Measurements from ENCODE around the gene DIAPH3.

Gene DIAPH3

DNA sequence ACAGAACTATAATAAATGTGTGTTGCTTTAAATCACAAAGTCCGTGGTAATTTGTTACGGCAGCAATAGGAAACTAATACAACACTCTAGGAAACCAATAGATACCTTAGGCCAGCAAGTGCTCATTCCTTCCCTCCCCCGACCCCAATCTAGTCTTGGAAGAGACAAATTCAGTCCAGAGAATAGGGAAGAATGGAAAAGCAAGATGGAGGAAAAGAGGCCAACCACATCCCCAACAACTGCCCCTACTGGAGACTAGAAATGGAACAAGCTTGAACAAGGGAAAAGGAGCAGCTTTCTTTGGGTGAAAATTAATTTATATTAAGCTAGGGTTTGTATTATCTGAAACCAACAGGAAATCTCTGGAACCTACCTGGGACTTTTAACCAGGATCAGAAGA, 54.4 kb downstream of the DIAPH3 start:
- in situ Hi-C loops (cut with MboI; ENCODE audit: low pct_unique_long_range_greater_than_20kb, low sequenced_read_pairs, unreplicated experiment), result no loop called here
- TF ChIP-seq, protein P1, sequence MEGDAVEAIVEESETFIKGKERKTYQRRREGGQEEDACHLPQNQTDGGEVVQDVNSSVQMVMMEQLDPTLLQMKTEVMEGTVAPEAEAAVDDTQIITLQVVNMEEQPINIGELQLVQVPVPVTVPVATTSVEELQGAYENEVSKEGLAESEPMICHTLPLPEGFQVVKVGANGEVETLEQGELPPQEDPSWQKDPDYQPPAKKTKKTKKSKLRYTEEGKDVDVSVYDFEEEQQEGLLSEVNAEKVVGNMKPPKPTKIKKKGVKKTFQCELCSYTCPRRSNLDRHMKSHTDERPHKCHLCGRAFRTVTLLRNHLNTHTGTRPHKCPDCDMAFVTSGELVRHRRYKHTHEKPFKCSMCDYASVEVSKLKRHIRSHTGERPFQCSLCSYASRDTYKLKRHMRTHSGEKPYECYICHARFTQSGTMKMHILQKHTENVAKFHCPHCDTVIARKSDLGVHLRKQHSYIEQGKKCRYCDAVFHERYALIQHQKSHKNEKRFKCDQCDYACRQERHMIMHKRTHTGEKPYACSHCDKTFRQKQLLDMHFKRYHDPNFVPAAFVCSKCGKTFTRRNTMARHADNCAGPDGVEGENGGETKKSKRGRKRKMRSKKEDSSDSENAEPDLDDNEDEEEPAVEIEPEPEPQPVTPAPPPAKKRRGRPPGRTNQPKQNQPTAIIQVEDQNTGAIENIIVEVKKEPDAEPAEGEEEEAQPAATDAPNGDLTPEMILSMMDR (IDR thresholded peaks at IDR 0.05; ENCODE audit: extremely low read depth, insufficient read depth, missing control alignments), result no peak
- DNase-seq (ENCODE audit: low spot score), result no peak

DNA sequence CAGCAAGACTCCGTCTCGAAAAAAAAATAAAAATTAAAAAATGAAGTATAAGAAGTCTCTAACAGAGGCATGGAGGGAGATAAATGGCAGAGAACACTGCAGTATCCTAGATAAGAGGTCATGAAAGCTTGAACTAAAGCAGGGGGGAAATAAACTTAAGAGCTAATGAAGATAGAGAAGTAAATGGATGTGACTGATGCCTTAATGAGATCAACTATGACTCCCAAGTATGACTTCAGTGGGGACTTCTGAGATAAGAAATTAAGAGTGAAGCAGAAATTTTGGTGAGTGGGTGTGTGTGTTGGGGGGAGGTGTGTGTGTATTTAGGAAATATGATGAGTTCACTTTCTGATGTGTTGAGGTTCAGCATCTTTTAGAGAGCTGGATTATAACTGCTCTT, 55.1 kb downstream of the DIAPH3 start:
- in situ Hi-C loops (cut with MboI; ENCODE audit: low pct_unique_long_range_greater_than_20kb, low sequenced_read_pairs, unreplicated experiment), result no loop called here
- TF ChIP-seq, protein P1 (IDR thresholded peaks at IDR 0.05; ENCODE audit: extremely low read depth, insufficient read depth, missing control alignments), result no peak
- DNase-seq (ENCODE audit: low spot score), result no peak

DNA sequence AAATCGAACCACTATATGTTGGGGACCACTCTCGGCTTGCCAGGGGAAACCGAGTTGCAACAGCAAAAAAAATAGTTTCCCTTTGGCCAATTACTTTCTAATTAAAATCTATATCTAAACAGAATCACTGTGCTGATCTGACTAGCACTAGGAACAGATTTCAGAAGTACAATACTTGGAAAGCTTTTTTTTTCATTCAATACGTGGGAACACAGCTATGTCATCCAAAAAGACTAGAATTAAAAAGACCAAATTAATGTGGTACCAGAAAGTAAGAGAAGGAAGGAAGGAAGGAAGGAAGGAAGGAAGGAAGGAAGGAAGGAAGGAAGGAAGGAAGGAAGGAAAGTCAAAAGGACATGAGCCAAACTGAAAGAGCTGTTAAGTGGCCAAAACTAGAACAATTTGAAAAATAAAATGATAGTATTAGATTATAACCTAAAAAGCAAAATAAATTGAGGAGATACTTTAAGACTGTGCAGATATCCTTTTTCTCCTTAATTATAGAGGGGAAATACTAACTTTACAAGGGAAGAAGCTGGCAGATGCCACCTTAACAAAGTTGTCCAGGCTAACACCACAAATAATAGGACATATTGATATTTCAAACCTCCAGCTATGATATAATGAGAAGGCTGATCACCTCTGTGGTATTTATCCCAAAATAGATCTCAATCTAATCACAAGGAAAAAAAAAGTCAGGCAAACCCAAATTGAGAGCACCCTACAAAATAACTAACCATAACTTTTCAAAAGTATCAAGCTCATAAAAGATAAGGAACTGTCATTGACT, 63.9 kb downstream of the DIAPH3 start:
- in situ Hi-C loops (cut with MboI; ENCODE audit: low pct_unique_long_range_greater_than_20kb, low sequenced_read_pairs, unreplicated experiment), result no loop called here
- DNase-seq (ENCODE audit: low spot score), result no peak
- TF ChIP-seq, protein P1 (IDR thresholded peaks at IDR 0.05; ENCODE audit: extremely low read depth, insufficient read depth, missing control alignments), result no peak

DNA sequence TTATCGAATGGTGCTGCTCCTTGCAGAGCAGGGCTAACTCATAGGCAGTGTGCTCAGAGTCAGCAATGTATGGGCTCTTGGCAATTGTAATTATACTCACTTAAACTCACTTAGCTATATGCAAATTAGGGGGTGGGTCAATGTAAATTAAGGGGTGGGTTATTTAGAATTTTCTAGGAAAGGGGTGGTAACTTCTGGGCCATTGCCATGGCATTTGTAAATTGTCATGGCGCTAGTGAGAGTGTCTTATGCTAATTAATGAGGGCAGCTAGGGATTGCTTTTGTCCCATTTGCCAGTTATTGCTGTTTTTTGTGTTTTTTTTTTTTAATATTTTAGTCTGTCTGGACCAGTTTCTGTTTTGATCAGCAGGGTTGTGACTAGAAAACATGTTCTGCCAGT, 68.4 kb downstream of the DIAPH3 start:
- DNase-seq (ENCODE audit: low spot score), result no peak
- TF ChIP-seq, protein P1 (IDR thresholded peaks at IDR 0.05; ENCODE audit: extremely low read depth, insufficient read depth, missing control alignments), result no peak
- in situ Hi-C loops (cut with MboI; ENCODE audit: low pct_unique_long_range_greater_than_20kb, low sequenced_read_pairs, unreplicated experiment), result no loop called here

DNA sequence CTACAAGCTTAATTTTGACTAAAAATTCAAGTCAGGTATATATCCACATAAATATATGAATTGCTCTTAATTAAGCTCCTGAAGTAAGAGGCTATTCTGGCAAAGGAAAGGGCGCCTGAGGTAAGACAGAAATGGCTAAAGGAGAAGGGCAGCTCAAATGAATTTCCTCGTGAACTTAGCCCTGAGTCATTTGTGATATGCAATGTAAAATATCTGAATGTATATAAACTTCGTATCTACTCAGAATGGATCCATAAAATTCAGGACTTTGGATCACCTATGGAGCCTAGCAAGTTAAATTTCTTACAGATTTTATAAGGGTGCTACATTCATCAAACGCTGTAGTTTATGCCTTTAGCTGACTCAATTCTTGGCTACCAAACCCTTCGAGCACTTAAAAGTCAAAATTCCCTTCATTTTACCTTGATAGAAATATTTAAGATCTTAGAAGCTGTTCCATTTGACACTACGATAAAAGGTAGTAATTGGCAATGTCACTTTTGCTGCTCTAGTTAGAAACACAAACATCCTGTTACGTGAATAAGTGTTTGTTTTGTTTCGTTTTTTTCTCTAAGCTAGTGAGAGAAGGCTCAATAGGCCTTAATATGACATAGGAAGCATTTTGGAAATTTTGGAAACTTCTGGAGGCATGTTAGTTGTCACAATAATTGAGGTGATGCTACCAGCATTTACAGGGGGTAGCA, 69.2 kb downstream of the DIAPH3 start:
- in situ Hi-C loops (cut with MboI; ENCODE audit: low pct_unique_long_range_greater_than_20kb, low sequenced_read_pairs, unreplicated experiment), result no loop called here

DNA sequence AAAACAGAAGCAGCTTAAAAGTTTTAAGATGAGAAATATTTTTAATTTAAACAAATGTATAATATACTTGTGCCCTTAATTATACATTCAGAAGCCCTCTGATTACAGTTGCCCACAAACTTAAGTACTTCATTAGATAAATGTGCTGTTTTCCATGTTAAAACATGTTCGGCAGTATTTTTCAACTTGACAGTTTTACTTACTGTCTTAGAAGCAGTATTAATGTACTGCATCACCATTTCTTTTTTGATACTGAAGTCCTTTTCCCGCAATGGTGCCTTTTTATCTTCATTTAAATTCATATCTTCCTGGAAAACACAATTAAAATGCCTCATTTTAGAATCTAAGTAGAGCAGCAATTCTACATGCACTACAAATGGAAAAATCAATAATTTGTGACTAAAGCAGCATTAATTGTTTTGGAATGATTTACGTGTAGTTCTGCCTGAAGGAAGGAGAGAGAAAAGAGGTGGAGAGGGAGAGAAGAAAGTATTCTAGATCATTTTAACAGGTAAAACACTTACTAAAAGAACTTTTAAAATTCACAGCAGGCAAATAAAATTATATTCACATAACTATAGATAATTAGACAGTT, 70.2 kb downstream of the DIAPH3 start:
- DNase-seq (ENCODE audit: low spot score), result no peak
- in situ Hi-C loops (cut with MboI; ENCODE audit: low pct_unique_long_range_greater_than_20kb, low sequenced_read_pairs, unreplicated experiment), result no loop called here
- TF ChIP-seq, protein P1 (IDR thresholded peaks at IDR 0.05; ENCODE audit: extremely low read depth, insufficient read depth, missing control alignments), result no peak

More for the DNA sequence above, 69.2 kb downstream of the DIAPH3 start:
- TF ChIP-seq, protein P1 (IDR thresholded peaks at IDR 0.05; ENCODE audit: extremely low read depth, insufficient read depth, missing control alignments), result no peak
- DNase-seq (ENCODE audit: low spot score), result no peak

All from GM13977 (cell line).